LNCaP clone FGC (cell line): ENCODE results near the gene METTL8.
"Not testable (repeated sequence)": the region's sequence is repeated elsewhere in the genome, so short reads cannot be mapped to it uniquely, and the experiment has no call there.

ENCODE experiments used
- DNase-seq: peaks from one replicate; pipeline ENCODE4 v3.0.0-alpha.2; 2011; ENCODE audit warnings: low read depth
- H3K4me3 ChIP-seq: 2 replicates; pipeline ENCODE4 v1.5.1; 2011; ENCODE audit warnings: mild to moderate bottlenecking, low read depth, low read length, control low read depth
- TF ChIP-seq, protein P1 (sequence below): IDR thresholded peaks from 2 replicates; pipeline ENCODE4 v1.5.1; 2012; ENCODE audit warnings: mild to moderate bottlenecking; ENCODE audit not compliant: control insufficient read depth, insufficient read depth; ENCODE audit errors: extremely low read depth

The METTL8 gene

DNA sequence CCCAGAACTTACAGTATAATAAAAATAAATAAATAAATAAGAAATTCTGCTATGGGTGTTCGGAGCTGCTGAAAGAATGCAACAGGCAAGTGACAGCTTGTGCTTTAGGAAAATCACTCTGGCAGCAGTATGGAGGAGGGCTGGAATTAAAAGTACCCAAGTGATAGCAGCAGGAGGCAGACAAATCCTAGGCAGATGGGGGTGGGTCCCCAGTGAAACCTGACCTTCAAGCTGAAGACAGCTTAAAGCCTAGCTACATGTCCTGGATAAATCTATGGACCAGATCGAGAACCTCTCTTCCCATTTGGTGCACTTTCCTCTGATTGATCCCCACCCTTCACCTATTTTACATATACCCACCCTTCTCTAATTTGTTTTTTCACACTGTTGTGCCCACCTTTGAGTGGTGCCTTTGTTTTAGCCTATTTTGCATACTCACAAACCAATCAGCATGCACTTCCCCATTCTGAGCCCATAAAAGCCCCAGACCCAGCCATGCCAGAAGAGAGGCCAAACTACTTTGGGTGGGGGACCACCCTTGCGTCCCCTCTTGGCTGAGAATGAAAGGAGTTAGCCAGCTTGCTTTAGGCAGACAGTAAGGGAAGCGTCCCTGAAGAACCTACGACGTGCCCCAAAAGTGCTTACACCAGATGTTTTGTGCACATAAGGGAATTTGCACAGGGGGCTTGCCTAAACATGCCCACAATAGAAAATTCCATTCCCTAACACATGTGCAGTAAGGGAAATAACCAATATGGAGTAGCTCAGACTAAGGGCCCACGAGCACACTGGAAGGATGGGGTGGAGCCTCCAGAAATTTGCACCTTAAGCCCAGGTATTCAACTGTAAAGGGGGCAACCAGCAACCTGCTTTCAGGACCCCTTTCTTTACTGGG lies 3.0 kb downstream of the METTL8 start:
- H3K4me3 ChIP-seq: no peak overlapping the region
- TF ChIP-seq, protein P1, sequence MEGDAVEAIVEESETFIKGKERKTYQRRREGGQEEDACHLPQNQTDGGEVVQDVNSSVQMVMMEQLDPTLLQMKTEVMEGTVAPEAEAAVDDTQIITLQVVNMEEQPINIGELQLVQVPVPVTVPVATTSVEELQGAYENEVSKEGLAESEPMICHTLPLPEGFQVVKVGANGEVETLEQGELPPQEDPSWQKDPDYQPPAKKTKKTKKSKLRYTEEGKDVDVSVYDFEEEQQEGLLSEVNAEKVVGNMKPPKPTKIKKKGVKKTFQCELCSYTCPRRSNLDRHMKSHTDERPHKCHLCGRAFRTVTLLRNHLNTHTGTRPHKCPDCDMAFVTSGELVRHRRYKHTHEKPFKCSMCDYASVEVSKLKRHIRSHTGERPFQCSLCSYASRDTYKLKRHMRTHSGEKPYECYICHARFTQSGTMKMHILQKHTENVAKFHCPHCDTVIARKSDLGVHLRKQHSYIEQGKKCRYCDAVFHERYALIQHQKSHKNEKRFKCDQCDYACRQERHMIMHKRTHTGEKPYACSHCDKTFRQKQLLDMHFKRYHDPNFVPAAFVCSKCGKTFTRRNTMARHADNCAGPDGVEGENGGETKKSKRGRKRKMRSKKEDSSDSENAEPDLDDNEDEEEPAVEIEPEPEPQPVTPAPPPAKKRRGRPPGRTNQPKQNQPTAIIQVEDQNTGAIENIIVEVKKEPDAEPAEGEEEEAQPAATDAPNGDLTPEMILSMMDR: no peak
- no peak for DNase-seq

DNA sequence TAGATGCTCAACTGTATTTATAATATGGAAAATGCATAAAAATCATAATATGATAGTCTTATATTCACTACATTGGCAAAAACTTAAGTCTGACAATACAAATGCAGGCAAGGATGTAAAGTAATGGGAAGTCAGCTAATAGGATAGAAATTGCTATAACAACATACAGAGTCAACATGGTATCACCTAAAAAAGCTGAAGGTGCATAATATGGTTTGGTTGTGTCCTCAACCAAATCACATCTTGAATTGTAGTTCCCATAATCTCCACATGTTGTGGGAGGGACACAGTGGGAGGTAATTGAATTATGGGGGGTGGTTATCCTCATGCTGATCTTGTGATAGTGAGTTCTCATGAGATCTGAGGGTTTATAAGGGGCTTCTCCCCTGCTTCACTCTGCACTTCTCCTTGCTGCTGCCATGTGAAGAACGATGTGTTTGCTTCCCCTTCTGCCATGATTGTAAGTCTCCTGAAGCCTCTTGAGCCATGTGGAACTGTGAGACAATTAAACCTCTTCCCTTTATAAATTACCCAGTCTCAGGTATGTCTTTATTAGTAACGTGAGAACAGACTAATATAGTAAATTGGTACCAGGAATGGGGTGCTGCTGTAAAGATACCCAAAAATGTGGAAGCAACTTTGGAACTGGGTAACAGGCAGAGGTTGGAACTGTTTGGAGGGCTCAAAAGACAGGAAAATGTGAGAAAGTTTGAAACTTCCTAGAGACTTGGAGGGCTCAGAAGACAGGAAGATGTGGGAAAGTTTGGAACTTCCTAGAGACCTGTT lies 10.9 kb downstream of the METTL8 start:
- not testable (repeated sequence) for H3K4me3 ChIP-seq, DNase-seq

DNA sequence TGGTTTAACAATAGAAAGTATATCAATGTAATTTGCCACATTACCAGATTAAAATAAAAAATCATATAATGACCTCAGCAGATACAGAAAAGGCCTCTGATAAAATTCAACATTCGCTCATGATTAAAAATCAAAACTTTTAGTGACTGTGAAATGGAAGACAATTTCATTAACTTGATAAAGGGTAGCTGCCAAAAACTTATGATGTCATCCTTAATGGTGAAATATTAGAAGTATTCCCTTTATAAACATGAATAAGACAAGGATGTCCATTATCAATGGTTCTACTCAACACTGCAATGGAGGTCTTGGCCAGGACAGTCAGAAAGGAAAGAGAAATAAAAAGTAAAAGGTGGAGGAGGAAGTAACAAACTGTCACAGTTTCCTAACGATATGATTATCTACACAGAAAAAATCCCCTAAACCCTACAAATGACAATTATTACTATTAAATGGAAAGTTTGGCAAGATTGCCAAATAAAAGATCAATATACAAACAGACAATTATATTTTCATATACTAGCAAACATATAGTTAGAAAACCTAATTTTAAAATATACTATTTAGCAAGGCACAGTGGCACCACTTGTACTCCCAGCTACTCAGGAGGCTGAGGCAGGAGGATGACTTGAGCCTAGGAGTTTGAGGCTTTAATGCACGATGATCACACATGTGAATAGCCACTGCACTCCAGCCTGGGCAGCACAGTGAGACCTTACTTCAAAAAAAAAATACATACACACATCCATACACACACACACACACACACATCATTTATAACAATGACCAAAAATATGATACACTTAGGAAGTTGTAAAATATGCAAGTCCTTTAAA lies 12.8 kb downstream of the METTL8 start:
- TF ChIP-seq, protein P1: no peak
- DNase-seq: no peak
- no peak overlapping the region for H3K4me3 ChIP-seq

DNA sequence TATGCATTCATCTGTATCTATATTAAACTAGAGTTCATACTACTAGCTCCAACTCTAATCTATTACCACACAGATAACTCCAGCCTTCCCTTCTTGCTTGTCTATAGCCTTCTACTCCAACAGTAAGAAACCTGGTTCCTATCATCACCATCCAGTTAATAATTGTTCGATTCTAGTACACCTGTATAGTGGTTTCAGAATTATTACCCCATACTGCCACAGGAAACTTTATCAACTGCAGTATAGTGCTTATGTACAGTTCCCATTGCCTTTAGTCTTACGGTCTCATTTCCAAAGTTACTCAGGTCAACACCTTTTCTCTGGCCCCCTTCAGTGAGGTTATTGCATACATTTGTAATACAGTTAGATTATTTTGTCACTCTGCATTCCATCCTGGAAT lies 14.5 kb downstream of the METTL8 start:
- DNase-seq: no peak
- TF ChIP-seq, protein P1: no peak
- no peak overlapping the region for H3K4me3 ChIP-seq

DNA sequence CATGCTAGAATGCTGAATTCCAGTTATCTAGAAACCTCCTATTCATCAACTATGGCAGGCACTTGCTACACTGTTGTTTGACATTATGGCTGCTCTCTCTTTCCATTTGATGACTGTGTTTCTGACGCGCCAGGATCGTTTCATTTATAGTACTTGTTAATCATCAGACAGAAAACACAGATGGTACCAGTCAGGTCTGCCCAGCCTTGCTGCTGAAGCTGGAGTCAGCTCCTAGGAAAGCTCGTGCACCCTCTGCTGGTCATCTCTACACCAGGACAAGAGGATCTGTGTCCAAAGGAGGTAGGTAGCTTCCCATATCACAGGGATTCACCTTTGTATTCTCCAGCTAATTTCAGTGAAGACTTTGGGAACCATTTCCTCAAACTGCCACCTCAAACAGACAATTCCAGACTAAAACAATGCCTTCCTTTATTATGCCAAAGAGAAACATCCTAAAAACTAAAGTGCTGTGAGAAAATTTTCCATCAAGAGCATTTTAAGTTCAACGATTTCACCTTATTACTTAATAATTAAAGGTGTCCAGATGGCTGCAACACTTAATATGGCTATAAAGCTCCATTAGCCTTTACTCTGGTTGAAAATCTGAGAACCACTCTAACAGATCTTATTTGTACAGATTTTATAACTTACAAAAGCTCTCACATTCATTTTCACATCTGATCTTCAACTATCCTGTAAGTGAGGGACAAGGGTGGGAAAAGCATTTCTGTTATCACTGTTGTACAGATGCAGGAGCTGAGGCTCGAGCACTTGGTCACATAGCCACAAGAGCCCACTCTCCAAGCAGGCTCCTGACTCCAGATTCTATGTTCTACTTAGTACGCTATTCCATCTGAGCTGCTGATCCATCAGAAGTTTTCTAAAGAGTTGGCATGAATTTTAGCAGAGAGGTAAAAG lies 17.5 kb downstream of the METTL8 start:
- peak; percentile 97 for DNase-seq
- TF ChIP-seq, protein P1: peak; percentile 87
- no peak overlapping the region for H3K4me3 ChIP-seq

DNA sequence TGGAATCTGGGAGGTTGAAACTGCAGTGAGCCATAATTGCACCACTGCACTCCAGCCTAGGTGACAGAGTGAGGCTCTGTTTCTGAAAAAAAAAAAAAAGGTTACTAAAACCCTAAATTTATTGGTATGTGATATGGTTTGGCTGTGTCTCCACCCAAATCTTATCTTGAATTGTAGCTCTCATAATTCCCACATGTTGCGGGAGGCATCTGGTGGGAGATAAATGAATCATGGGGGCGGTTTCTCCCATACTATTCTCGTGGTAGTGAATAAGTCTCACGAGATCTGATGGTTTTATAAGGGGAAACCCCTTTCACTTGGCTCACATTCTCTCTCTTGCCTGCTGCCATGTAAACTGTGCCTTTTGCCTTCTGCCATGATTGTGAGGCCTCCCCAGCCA lies 19.1 kb downstream of the METTL8 start:
- H3K4me3 ChIP-seq, DNase-seq: not testable (repeated sequence)

DNA sequence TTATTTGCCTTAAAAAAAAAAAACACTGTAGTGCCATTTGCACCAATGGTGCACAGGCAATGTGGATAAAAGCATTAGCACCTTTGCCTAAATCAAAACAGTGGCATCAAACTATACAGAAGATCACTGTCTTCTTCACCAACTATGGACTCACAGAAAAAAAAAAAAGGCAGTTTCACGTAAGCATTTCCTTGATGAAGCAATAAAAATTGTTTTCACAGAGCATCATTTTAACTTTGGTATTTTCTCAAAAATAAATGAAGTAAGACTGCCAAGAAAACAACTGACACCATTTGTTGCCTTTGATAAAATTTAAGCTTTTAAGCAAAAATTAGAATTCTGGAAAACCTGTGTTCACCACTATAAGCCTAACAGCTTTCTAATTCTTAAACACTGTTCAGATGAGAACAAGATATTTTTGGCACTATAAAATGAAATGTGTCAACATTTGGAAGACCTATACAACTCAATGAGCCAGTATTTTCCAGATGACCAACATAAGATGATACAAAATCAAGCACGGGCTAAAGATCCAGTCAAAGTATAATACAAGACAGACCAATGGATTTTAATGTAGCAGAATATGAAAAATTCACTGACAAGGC lies 21.1 kb downstream of the METTL8 start:
- TF ChIP-seq, protein P1: no peak
- H3K4me3 ChIP-seq: no peak overlapping the region
- no peak for DNase-seq
